SK-N-SH treated with all-trans-retinoic acid at 6 μM for 48 hours (cell line): ENCODE data around the gene TST.

Experiments used
- ATAC-seq: fragments of 200-7000 bp; cut with Tn5 transposase; 3 replicates; pipeline ENCODE4 v1.9.1; 2020; ENCODE audit warnings: mild to moderate bottlenecking, moderate library complexity
- ARNTL ChIP-seq: fragments of 450-650 bp; formaldehyde crosslinking; IDR thresholded peaks from 2 replicates; pipeline ENCODE4 v1.5.0; 2020; ENCODE audit warnings: low read depth, mild to moderate bottlenecking, moderate library complexity, borderline replicate concordance
- BACH2 ChIP-seq: fragments of 250-450 bp; sonication (Bioruptor Pico); IDR thresholded peaks from 2 replicates; pipeline ENCODE4 v1.9.0; 2021; ENCODE audit warnings: mild to moderate bottlenecking, borderline replicate concordance
- ESRRG ChIP-seq: fragments of 250-450 bp; sonication (Bioruptor Pico); IDR thresholded peaks from 2 replicates; pipeline ENCODE4 v1.6.1; 2021; ENCODE audit warnings: mild to moderate bottlenecking
- GLIS3 ChIP-seq: fragments of 250-450 bp; sonication (Bioruptor Pico); IDR thresholded peaks from 2 replicates; pipeline ENCODE4 v1.5.0; 2020; ENCODE audit warnings: mild to moderate bottlenecking, moderate library complexity
- ISL1 ChIP-seq: fragments of 250-450 bp; sonication (Bioruptor Pico); IDR thresholded peaks from 2 replicates; pipeline ENCODE4 v2.1.2; 2022; ENCODE audit warnings: mild to moderate bottlenecking, moderate library complexity
- OSR1 ChIP-seq: fragments of 250-450 bp; sonication (Bioruptor Pico); IDR thresholded peaks from 2 replicates; pipeline ENCODE4 v1.8.0; 2022; ENCODE audit warnings: moderate library complexity, mild to moderate bottlenecking, inconsistent platforms
- PPARA ChIP-seq: fragments of 250-450 bp; sonication (Bioruptor Pico); IDR thresholded peaks from 2 replicates; pipeline ENCODE4 v1.5.0; 2020; ENCODE audit warnings: mild to moderate bottlenecking, borderline replicate concordance
- RARB ChIP-seq: fragments of 250-450 bp; sonication (Bioruptor Pico); IDR thresholded peaks from 2 replicates; pipeline ENCODE4 v1.8.0; 2021; ENCODE audit warnings: mild to moderate bottlenecking, moderate library complexity
- SNAI2 ChIP-seq: fragments of 250-450 bp; sonication (Bioruptor Pico); IDR thresholded peaks from 2 replicates; pipeline ENCODE4 v1.5.0; 2020; ENCODE audit warnings: mild to moderate bottlenecking, moderate library complexity
- TCF4 ChIP-seq: fragments of 250-450 bp; sonication (Bioruptor Pico); IDR thresholded peaks from 2 replicates; pipeline ENCODE4 v1.8.0; 2021; ENCODE audit warnings: mild to moderate bottlenecking, moderate library complexity, borderline replicate concordance
- TOX ChIP-seq: fragments of 250-450 bp; sonication (Bioruptor Pico); IDR thresholded peaks from 2 replicates; pipeline ENCODE4 v1.8.0; 2021; ENCODE audit warnings: mild to moderate bottlenecking, moderate library complexity, borderline replicate concordance
- ZC3H10 ChIP-seq: fragments of 250-450 bp; sonication (Bioruptor Pico); IDR thresholded peaks from 2 replicates; pipeline ENCODE4 v1.5.1; 2021; ENCODE audit warnings: mild to moderate bottlenecking, moderate library complexity
- ZFP3 ChIP-seq: fragments of 250-450 bp; sonication (Bioruptor Pico); IDR thresholded peaks from 2 replicates; pipeline ENCODE4 v1.5.0; 2020; ENCODE audit warnings: mild to moderate bottlenecking, moderate library complexity
- ZNF565 ChIP-seq: fragments of 450-650 bp; formaldehyde crosslinking; conservative IDR thresholded peaks from 2 replicates; pipeline ENCODE4 v1.5.0; 2020; ENCODE audit warnings: low read depth, mild to moderate bottlenecking, moderate library complexity
- ZNF70 ChIP-seq: fragments of 450-650 bp; formaldehyde crosslinking; IDR thresholded peaks from 2 replicates; pipeline ENCODE4 v1.5.0; 2020; ENCODE audit warnings: mild to moderate bottlenecking, moderate library complexity
- ZNF8 ChIP-seq: fragments of 450-650 bp; formaldehyde crosslinking; IDR thresholded peaks from 2 replicates; pipeline ENCODE4 v1.5.0; 2020; ENCODE audit warnings: mild to moderate bottlenecking, moderate library complexity
- TF ChIP-seq, protein P1 (sequence below): fragments of 250-450 bp; sonication (Bioruptor Pico); IDR thresholded peaks from 2 replicates; pipeline ENCODE4 v1.5.1; 2021; ENCODE audit warnings: mild to moderate bottlenecking, moderate library complexity
- TF ChIP-seq, protein P2 (sequence below): fragments of 250-450 bp; sonication (Bioruptor Pico); IDR thresholded peaks from 2 replicates; pipeline ENCODE4 v1.5.1; 2020; ENCODE audit warnings: low read depth, mild to moderate bottlenecking, moderate library complexity
- TF ChIP-seq, protein P3 (sequence below): fragments of 250-450 bp; sonication (Bioruptor Pico); IDR thresholded peaks from 2 replicates; pipeline ENCODE4 v1.8.0; 2020; ENCODE audit warnings: mild to moderate bottlenecking, moderate library complexity, borderline replicate concordance
- TF ChIP-seq, protein P4 (sequence below): fragments of 250-450 bp; sonication (Bioruptor Pico); IDR thresholded peaks from 2 replicates; pipeline ENCODE4 v1.8.0; 2021; ENCODE audit warnings: low read depth, mild to moderate bottlenecking, moderate library complexity, borderline replicate concordance
- TF ChIP-seq, protein P5 (sequence below): fragments of 250-450 bp; sonication (Bioruptor Pico); IDR thresholded peaks from 2 replicates; pipeline ENCODE4 v1.5.0; 2020; ENCODE audit warnings: mild to moderate bottlenecking, moderate library complexity

TST gene

DNA sequence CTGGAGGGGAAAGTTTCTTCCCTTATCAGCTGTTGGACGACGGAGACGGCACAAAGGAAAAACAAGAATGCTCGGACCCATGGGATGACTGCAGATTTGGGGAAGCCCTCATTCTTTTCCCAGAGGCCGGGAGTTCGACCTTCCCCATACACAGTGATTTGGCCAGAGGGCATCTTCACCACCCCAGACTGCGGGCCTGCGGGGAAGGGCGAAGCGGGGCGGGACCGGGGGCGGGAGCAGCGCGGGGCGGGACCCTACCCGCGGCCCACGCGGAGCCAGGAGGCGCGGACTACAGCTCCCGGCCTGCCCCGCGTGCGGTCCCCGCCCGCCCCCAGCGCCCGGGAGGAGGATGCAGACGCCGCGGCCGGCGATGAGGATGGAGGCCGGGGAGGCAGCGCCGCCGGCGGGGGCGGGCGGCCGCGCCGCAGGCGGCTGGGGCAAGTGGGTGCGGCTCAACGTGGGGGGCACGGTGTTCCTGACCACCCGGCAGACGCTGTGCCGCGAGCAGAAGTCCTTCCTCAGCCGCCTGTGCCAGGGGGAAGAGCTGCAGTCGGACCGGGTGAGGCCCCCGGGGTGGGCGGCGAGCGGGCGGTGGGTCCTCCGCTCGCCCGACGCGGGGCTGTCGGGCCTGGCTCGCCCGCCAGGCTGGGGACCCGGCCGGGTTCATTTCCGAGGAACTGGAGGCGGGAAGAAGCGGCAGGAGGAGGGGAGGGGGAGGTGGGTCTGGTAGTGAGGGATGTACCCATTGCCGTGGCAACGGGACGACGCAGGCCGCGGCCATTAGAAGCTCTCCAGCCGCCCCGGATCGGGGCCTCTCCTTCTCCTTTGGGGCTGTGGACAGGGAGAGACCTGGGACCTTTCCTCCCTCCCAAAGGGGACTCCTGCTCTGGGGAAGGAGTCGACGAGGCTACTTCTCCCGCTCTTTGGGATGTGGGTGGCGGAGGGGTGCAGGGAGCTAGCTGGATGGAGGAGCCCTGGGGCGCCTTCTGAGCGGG lies 32.4 kb upstream of the TST start, which contains the start of gene KCTD17:
Gene KCTD17 (plus strand): TSS at position 352 of the 995 bp plus-strand sequence. CDS start 19 bp downstream, at position 371.
- no peak for TF ChIP-seq TOX (CRISPR knock-in tag)
- no peak for TF ChIP-seq OSR1 (CRISPR knock-in tag)
- TF ChIP-seq GLIS3 (CRISPR knock-in tag) = no peak
- TF ChIP-seq TCF4 (CRISPR knock-in tag) = no peak
- no peak for TF ChIP-seq BACH2
- no peak for TF ChIP-seq ZC3H10 (CRISPR knock-in tag)
- TF ChIP-seq RARB (CRISPR knock-in tag) = no peak
- TF ChIP-seq, protein P1, sequence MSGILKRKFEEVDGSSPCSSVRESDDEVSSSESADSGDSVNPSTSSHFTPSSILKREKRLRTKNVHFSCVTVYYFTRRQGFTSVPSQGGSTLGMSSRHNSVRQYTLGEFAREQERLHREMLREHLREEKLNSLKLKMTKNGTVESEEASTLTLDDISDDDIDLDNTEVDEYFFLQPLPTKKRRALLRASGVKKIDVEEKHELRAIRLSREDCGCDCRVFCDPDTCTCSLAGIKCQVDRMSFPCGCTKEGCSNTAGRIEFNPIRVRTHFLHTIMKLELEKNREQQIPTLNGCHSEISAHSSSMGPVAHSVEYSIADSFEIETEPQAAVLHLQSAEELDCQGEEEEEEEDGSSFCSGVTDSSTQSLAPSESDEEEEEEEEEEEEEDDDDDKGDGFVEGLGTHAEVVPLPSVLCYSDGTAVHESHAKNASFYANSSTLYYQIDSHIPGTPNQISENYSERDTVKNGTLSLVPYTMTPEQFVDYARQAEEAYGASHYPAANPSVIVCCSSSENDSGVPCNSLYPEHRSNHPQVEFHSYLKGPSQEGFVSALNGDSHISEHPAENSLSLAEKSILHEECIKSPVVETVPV (CRISPR knock-in tag) = no peak
- TF ChIP-seq, protein P2, sequence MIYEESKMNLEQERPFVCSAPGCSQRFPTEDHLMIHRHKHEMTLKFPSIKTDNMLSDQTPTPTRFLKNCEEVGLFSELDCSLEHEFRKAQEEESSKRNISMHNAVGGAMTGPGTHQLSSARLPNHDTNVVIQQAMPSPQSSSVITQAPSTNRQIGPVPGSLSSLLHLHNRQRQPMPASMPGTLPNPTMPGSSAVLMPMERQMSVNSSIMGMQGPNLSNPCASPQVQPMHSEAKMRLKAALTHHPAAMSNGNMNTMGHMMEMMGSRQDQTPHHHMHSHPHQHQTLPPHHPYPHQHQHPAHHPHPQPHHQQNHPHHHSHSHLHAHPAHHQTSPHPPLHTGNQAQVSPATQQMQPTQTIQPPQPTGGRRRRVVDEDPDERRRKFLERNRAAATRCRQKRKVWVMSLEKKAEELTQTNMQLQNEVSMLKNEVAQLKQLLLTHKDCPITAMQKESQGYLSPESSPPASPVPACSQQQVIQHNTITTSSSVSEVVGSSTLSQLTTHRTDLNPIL (CRISPR knock-in tag) = no peak
- TF ChIP-seq PPARA (CRISPR knock-in tag) = no peak
- TF ChIP-seq, all 23 proteins: peak for 0
- ATAC-seq = peak; percentile 98

DNA sequence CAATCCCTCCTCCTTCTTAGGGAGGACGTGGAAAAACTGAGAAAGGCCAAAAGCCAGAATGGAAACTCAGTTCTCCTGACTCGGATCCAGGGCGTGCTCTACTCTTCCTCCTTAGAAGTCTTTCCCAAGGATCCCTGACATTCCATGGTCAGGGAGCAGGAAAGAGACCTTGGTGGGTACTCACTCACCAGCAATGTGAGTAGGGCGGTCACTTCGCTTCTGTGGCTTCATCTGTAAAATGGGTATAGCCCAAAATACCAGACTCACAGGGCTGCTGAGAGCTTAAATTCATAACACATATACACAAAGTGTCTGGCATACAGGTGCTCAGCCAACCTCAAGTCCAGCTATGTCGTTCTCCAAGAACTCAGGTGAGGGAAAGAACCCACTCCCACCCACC lies 31.7 kb upstream of the TST start:
- ATAC-seq = no peak
- TF ChIP-seq, protein P1 (CRISPR knock-in tag) = no peak
- TF ChIP-seq RARB (CRISPR knock-in tag) (no peak), ARNTL (CRISPR knock-in tag) (no peak), SNAI2 (CRISPR knock-in tag) (no peak), TOX (CRISPR knock-in tag) (no peak), ZFP3 (CRISPR knock-in tag) (no peak), PPARA (CRISPR knock-in tag) (no peak), ZC3H10 (CRISPR knock-in tag) (no peak), GLIS3 (CRISPR knock-in tag) (no peak), ISL1 (CRISPR knock-in tag) (no peak), OSR1 (CRISPR knock-in tag) (no peak), ZNF565 (no peak), ZNF70 (no peak), ZNF8 (CRISPR knock-in tag) (no peak), BACH2 (no peak), ESRRG (CRISPR knock-in tag) (no peak)
- TF ChIP-seq, protein P3, sequence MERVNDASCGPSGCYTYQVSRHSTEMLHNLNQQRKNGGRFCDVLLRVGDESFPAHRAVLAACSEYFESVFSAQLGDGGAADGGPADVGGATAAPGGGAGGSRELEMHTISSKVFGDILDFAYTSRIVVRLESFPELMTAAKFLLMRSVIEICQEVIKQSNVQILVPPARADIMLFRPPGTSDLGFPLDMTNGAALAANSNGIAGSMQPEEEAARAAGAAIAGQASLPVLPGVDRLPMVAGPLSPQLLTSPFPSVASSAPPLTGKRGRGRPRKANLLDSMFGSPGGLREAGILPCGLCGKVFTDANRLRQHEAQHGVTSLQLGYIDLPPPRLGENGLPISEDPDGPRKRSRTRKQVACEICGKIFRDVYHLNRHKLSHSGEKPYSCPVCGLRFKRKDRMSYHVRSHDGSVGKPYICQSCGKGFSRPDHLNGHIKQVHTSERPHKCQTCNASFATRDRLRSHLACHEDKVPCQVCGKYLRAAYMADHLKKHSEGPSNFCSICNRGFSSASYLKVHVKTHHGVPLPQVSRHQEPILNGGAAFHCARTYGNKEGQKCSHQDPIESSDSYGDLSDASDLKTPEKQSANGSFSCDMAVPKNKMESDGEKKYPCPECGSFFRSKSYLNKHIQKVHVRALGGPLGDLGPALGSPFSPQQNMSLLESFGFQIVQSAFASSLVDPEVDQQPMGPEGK (CRISPR knock-in tag) = no peak
- TF ChIP-seq, protein P2 (CRISPR knock-in tag) = no peak
- TF ChIP-seq, protein P4, sequence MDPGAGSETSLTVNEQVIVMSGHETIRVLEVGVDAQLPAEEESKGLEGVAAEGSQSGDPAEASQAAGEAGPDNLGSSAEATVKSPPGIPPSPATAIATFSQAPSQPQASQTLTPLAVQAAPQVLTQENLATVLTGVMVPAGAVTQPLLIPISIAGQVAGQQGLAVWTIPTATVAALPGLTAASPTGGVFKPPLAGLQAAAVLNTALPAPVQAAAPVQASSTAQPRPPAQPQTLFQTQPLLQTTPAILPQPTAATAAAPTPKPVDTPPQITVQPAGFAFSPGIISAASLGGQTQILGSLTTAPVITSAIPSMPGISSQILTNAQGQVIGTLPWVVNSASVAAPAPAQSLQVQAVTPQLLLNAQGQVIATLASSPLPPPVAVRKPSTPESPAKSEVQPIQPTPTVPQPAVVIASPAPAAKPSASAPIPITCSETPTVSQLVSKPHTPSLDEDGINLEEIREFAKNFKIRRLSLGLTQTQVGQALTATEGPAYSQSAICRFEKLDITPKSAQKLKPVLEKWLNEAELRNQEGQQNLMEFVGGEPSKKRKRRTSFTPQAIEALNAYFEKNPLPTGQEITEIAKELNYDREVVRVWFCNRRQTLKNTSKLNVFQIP (CRISPR knock-in tag) = no peak
- TF ChIP-seq, protein P5, sequence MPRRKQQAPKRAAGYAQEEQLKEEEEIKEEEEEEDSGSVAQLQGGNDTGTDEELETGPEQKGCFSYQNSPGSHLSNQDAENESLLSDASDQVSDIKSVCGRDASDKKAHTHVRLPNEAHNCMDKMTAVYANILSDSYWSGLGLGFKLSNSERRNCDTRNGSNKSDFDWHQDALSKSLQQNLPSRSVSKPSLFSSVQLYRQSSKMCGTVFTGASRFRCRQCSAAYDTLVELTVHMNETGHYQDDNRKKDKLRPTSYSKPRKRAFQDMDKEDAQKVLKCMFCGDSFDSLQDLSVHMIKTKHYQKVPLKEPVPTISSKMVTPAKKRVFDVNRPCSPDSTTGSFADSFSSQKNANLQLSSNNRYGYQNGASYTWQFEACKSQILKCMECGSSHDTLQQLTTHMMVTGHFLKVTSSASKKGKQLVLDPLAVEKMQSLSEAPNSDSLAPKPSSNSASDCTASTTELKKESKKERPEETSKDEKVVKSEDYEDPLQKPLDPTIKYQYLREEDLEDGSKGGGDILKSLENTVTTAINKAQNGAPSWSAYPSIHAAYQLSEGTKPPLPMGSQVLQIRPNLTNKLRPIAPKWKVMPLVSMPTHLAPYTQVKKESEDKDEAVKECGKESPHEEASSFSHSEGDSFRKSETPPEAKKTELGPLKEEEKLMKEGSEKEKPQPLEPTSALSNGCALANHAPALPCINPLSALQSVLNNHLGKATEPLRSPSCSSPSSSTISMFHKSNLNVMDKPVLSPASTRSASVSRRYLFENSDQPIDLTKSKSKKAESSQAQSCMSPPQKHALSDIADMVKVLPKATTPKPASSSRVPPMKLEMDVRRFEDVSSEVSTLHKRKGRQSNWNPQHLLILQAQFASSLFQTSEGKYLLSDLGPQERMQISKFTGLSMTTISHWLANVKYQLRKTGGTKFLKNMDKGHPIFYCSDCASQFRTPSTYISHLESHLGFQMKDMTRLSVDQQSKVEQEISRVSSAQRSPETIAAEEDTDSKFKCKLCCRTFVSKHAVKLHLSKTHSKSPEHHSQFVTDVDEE (CRISPR knock-in tag) = no peak
